ENCODE measurements around the gene ARNT2.

GRCh38 chr15:80467311-80467714, 63.1 kb downstream of the ARNT2 start:
- no peak for TF ChIP-seq CTCF (IDR thresholded peaks at IDR 0.05; ENCODE audit: poor library complexity)
- TF ChIP-seq EZH2phosphoT487 (IDR thresholded peaks at IDR 0.05; ENCODE audit: low read depth, severe bottlenecking, unreplicated experiment) = no peak

All from hepatocyte (in vitro differentiated cells).